Epithelial cell of prostate (primary cell): ENCODE data around the gene FABP1.

Experiments used
- DNase-seq: peaks from one replicate; pipeline ENCODE4 v3.0.0-alpha.2; 2011; ENCODE audit warnings: low read depth, low spot score
- H3K27ac ChIP-seq: fragments of 450-650 bp; 2 replicates; pipeline ENCODE4 v1.5.1; 2017; ENCODE audit warnings: mild to moderate bottlenecking

FABP1 gene

DNA sequence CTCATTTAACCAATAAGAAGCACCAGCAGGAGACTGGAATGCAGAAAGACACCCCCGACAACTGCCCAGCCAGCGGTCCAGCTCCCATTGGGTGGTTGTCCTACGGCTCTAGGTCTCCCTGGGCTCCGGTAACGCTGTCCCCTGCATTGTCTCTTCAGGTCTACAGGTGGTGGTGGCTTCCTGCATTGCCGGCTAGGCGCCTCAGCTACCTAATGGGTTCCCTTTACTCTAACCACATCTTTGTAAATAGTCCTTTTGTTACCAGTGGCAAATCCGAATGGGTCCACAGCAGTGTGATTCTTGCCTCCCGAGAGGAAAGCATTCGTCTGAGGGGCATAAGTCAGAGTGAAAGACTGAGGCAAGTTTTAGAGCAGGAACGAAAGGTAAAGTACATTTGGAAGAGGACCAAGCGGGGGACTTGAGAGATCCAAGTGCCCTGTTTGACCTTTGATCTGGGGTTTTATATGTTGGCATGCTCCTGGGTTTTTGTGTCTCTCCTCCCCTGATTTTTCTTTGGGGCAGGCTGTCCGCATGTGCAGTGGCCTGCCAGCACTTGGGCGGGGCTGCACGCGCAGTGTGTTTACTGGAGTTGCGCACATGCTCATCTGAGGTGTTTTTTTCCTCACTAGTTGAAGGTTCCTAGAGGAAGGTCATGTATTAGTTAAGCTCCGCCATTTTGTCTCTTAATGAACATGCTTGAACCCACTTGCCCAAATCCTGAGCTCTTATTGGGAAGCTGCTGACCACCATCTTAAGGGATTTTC, 11.0 kb downstream of the FABP1 start:
- H3K27ac ChIP-seq, result no peak overlapping the region
- no peak for DNase-seq

DNA sequence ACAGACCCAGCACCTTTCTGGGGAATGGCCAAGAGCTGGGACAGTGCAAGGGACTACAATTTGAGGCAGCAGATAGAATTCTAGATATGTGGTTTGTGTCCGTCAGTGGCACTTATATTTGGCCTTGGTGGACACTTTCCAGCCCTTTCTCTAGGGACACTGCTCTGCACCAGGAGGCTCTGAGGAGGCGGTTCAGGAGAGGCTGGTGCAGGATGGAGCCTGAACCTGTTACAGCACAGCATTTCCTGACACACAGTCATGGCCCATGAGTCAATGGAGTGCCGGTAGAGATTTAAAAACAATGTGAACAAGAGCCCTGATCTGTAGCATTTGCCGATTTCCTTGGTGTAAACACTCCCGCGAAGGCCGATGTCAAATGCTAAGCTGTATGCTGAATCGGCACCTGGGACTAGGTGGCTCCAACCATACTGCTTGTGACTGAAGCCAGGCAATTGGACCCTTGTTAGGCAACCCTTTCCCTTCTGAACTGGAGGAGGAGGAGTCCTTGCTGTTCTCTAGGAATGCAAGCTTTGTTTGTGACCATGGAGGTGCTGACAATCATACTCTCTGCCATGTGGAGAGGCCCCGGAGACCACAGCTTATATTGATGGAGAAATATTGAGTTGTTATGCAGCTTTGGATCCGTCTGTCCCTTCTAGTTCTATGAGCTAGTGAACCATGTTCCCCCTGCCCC, 11.9 kb downstream of the FABP1 start:
- no peak overlapping the region for H3K27ac ChIP-seq
- no peak for DNase-seq

DNA sequence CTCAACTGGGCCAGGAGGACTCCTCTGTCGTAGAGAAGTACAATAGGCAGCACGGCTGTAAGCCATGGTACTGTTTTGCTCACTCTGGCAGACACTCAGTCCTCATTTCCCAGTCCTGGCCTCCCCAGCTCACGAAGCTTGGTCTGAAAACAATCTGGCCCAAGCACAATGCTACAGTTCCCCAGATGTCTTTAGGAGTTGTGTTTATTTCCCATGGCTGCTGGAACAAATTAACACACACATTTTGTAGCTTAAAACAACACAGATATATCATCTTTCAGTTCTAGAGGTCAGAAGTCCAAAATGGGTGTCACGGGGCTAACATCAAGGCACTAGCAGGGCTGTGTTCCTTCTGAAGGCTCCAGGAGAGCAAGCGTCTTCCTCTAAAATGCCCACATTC, 13.0 kb downstream of the FABP1 start:
- DNase-seq, result no peak
- H3K27ac ChIP-seq, result no peak overlapping the region

DNA sequence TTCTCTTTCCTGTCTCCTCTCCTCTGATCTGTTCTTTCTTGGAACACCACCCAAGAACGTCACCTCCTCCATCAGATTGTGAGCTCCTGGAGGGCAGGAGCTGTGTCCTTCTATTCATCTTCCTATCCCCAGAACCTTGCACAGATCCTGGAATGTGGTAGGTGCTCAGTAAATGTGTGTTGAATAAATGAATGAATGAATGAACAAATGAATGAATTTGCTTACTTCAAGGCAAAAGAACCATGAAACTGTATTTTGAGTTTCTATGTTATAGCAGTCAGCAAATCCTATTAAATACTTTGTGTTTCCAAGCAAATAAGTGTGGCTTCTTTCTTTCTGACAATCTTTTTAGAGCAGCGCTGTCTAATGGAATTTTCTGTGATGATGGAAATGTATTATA, 14.8 kb downstream of the FABP1 start:
- H3K27ac ChIP-seq, result no peak overlapping the region
- no peak for DNase-seq

DNA sequence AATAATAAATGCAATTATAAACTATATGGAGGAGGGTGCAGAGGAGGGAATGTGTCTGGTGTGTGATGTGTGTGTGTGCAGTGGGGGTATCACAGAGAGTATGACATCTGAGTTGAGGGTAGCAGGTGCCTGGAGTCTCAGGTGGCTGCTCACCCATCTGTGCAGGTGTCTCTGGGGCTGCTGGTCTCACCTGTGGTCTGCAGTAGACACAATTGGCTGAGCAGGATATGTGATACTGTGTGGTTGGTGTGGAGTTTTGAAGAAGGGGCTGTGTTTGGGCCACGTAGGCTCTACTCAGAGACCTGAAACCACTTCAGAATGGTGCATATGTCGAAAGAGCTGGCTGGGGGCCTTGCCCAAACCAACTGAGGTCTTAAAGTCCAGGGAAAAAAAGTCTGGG, 17.0 kb downstream of the FABP1 start:
- H3K27ac ChIP-seq, result no peak overlapping the region
- no peak for DNase-seq

DNA sequence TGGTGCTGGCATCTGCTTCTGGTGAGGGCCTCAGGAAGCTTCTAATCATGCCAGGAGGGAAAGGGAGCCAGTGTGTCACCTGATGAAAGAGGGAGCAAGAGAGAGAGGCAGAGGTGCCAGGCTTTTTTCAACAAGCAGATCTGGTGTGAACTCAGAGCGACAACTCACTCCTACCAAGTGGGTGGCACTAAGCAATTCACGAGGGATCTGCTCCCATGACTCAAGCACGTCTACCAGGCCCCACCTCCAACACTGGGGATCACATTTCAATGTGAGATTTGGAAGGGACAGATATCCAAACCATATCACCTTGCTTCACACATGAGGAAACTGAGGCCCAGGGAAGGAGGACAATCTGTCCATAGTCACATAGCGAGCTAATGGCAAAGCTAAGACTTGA, 19.1 kb downstream of the FABP1 start:
- DNase-seq, result no peak
- no peak overlapping the region for H3K27ac ChIP-seq

DNA sequence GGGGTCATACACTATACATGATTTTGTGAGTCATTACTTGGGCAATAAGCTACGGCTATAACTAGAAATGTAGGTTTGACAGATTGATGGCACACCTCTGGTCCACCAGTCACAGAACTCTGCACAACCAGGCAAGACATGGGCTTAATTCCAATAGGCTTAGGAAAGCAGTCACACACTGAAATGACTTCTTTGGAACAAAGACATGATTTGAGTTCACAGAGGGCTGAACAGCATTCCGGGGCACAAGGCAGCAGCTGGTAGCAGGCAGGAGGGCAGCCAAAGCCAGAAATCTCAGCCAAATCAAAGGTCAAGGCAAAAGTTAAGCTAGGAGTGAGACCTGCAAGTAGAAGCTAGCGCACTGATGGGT, 27.4 kb downstream of the FABP1 start:
- peak overlapping the region; percentile 47 for H3K27ac ChIP-seq
- no peak for DNase-seq

DNA sequence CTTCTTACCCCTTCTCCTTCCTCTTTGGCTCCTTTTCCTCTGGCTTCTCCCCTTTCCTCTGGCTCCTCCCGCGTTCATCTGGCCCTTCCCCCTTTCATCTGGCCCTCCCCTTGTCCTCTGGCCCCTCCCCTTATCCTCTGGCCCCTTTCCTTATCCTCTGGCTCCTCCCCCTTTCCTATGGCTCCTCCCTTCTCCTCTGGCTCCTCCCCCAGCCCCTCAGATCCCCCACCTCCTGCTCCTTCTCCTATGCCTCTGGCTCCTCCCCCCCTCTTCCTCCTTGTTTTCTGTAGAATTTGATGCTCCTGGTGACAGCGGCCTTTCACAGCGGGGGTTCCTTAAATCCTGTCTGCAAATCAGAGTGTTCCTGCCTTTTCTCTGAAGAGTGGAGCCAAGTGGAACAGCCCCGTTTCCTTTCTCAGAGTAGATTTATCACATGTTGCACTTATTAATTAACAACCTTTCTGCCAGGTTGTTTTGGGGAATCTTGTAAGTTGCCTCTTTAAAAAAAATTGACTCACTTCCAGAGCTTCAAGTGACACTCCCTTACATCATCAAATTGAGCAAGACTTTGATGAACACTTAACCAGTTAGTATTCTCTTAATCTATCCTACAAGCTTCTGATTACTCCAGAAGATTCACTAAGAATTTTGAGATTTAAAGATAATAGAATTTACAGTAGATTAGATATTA, 27.9 kb downstream of the FABP1 start:
- peak overlapping the region; percentile 47 for H3K27ac ChIP-seq
- DNase-seq, result peak; percentile 18

DNA sequence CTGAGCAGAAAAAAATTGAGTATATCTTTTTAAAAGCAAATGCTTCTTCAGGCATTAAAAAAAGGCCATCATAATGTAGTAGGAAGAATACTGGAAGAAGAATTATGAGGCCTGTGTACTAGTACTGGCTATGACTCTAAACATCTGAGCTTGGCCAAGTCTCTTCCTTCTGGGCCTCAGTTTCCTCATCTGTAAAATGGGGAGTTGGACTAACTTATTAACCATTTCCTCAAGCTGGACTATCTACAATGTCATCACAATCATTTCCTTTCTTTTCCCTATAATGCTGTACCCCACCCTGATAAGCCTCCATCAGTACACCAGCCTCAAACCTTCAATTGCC, 29.3 kb downstream of the FABP1 start:
- H3K27ac ChIP-seq, result no peak overlapping the region
- no peak for DNase-seq

DNA sequence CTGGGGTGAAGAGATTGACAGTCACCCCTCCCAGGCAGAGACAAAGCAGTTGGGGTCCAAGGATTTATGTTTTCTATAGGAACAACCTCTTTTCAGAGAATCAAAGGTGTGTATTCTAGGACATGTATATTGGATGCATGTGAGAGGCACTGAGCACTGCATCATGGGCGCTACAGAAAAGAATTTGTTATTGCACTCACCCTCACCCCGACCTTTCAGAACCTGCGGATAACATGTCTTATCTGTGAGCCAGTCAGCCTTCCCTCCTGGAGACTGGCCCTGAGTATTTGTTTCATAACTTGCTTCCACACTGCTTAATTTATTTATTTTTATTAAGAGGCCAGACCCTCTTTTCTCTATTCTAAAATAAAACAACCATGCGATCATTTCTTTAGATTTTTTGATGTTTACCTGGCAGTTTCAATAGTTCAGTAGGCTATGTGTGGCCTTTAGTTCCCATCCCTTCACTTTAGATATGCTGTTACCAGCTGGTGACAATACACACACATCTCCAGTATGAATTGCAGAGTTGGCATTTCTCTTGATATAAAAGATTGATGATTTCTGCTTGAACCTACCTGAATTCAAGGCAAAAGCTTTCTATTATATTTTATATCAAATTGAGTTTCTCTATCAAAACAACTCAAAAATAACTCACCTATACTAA, 29.8 kb downstream of the FABP1 start:
- H3K27ac ChIP-seq, result no peak overlapping the region
- DNase-seq, result no peak

DNA sequence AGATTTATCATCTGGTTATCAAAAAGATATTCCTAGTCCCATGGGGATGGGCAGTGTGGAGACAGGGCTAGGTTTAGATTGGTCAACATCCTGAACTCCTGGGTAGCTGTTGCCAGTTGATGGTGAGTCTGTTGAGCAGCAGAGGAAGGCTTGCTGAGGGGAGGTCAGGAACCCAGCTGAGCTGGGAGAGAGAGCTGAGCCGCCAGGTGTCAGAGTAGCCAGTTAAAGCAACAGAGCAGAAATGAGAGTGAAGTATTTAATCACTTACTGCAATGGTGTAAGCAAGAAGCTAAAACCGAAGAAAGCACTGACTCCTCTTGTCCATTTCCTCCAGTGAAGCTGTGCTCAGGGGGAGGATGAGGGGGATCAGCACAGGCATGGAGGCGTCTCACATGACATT, 30.7 kb downstream of the FABP1 start:
- no peak overlapping the region for H3K27ac ChIP-seq
- no peak for DNase-seq

DNA sequence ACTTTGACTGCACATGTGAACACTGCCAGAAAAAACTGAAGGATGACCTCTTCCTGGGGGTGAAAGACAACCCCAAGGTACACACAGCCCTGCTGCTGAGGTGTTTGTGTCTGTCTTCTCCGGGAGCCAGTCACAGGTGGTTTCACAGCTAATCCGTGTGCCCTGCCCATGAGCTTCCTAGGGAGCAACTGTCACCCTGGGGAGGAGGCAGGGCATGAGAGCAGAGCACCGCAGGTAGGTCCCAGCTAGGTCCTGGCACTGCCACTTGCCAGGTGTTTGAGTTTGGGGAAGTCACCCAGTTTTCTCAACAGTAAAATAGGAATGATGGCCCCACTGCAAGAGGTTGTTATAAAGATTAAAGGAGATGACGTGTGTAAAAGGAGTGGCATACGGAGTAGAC, 31.2 kb downstream of the FABP1 start:
- no peak overlapping the region for H3K27ac ChIP-seq
- no peak for DNase-seq

DNA sequence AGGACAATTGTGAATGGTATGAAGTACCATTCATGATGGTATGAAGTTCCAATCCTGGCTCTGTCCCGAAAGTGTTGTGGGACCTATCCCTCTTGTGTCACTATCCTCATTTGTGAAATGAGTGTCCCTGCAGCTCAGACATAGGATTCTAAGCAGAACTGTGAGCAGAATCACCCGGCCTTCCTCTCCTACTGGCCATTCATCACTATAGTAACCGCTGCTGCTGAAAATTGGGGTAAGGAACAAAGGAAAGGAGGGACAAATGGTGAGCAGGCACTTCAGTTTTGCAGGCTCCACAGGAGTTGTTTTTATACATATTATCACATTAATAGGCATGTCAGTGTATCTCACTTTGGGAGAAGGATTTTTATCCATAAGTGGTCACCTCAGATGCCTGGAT, 32.8 kb downstream of the FABP1 start:
- H3K27ac ChIP-seq, result no peak overlapping the region

DNA sequence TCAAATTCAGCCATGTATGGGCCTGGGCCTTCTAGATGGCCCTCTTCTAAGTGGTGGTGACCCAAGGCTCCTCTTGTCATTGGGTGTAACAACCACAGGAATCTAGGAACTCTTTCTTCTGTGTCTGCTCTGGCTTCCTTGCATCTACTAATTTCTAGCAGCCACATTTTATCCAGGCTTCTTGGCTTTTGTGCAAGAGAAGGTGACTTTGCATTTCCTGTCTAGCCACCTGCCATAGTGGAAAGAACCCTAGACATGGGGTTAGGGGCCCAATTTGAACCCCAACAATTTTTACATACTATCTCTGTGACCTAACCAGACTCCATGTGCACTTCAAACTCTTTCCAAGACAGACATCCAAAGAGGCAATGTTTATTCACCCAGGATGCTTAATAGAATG, 35.1 kb downstream of the FABP1 start:
- DNase-seq, result no peak
- no peak overlapping the region for H3K27ac ChIP-seq

More for the DNA sequence above, 32.8 kb downstream of the FABP1 start:
- DNase-seq, result no peak

DNA sequence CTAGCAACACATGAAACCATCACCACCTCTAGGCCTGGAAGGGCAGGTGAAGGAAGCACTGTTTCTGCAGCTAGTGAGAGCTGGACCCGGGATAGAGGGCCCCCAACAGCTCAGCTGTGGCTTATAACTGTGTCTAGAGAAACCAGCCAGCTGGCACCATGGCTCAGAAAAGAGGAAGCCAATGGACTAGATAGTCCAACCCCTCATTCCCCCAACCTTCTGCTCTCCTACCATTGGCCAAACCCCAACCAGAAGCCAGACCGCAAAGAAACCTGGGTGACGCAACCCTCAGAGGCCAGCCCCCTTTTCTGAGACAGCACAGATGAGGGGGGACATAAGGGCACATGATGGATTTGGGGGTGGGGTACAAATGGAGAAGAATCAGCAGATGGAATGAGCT, 35.9 kb downstream of the FABP1 start:
- H3K27ac ChIP-seq, result no peak overlapping the region
- DNase-seq, result no peak

DNA sequence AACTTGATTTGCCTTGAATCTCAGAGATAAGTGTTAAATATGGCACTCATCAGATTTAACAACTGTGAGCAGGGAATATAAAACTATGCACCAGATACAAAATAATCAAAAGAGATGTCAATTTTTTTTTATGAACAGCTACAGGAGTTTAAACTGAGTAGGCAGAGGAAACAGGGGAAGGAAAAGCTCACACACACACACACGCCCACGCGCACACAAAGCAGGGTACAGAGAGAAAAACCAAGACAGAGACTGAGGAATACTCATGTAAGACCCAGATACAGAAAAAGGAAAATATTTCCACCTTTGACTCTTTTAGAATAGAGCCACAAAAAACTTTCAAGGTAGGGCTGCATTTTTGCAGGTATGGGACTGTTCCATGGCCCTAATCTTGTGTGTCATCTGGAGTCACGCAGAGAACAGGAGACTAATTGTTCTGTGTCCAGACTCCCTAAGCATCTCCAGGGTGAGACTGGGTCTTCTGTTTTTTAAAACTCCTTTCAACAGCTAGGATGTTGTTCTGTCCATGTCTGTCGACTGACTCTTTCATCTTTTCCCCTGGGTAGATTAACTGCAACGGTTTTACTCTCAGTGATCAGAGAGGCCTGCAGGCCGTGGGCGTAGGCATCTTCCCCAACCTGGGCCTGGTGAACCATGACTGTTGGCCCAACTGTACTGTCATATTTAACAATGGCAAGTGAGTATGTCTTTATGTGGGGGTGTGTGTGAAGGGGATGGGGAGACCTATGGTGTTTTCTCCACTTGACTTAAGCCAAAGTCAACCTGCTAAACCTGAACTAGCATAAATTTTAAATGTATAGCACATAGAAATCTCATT, 37.2 kb downstream of the FABP1 start:
- H3K27ac ChIP-seq, result no peak overlapping the region
- DNase-seq, result no peak

DNA sequence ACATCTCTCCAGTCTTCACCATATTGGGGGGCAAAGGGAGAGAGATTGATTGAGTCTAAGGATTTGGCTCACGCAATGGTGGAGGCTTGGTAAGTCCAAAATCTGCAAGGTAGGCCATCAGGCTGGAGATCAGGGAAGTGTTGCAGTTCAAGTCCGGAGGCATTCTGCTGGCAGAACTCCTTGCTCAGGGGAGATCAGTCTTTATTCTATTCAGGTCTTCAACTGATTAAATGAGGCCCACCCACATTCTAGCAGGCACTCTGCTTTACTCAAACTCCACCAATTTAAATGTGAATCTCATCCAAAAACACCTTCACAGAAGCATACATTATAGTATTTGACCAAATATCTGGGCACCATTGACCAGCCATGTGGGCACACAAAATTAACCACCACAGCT, 38.9 kb downstream of the FABP1 start:
- no peak for DNase-seq
- H3K27ac ChIP-seq, result no peak overlapping the region

DNA sequence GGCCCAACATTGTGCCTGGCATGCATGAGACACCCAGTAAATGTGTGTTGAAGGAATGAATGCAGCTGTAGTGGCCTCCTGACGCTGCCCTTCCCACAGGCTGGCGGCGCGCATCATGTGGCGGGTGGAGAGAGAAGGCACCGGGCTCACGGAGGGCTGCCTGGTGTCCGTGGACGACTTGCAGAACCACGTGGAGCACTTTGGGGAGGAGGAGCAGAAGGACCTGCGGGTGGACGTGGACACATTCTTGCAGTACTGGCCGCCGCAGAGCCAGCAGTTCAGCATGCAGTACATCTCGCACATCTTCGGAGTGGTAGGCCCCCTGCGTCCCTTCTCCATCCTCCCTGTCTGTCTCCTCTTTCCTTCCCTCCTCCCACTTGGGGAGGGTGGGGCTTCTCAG, 40.1 kb downstream of the FABP1 start:
- no peak overlapping the region for H3K27ac ChIP-seq
- DNase-seq, result no peak

DNA sequence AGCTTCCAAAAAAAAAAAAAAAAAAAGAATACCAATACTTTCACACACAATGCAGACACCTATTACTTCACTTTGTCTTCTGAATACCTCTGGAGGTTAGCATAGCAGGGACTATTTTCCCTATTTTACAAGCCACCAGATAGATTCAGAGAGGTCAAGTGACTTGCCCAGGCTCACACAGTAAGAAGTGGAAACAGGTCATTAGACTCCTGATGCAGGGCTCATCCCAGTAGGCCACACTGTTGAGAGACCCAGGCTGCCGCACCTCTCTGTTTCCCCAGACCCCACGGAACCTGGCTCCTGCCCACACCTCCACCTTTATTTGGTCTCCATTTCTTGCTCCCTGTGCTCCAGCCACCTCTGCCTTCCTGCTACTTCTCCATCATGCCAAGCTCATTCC, 40.8 kb downstream of the FABP1 start:
- DNase-seq, result no peak
- H3K27ac ChIP-seq, result no peak overlapping the region

DNA sequence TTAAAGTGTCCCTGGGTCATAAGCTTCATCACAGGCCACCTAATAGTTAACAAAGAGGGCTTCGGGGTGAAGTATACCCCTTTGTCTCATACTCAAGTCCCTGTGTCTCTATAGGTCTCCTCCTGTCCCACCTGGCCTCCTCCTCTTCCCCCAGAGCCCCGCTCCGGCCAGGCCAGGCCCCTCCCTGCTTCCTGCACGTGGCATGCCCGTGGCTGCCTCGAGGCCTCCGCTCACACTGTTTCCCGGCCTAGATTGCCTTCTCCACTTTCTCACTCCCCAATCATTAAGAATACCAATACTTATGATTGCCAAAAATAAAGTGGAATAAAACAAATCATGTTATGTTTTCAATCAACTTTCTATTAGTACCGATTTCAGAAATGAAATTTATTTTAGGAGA, 41.5 kb downstream of the FABP1 start:
- no peak overlapping the region for H3K27ac ChIP-seq
- DNase-seq, result no peak
